22Rv1 (cell line): ENCODE measurements around the gene ZNF439.

Experiments used
- CTCF ChIP-seq: fragments of 450-650 bp; IDR thresholded peaks from 2 replicates; pipeline ENCODE4 v1.5.1; 2017; ENCODE audit warnings: mild to moderate bottlenecking
- ZFX ChIP-seq: fragments of 450-650 bp; IDR thresholded peaks from 2 replicates; pipeline ENCODE4 v1.6.1; 2017; ENCODE audit warnings: antibody characterized with exemption, borderline replicate concordance

- no peak for TF ChIP-seq CTCF
- TF ChIP-seq ZFX = no peak
Measured at GRCh38 chr19:11880598-11880997, 32.1 kb downstream of the ZNF439 start.
